Middle frontal gyrus (tissue), 1 donor: ENCODE results near the gene BRSK2.

Experiments
- DNase-seq: peaks from one replicate; pipeline ENCODE4 v3.0.0-alpha.2; 2015; ENCODE audit warnings: low spot score; ENCODE audit errors: extremely low spot score

Gene BRSK2

DNA sequence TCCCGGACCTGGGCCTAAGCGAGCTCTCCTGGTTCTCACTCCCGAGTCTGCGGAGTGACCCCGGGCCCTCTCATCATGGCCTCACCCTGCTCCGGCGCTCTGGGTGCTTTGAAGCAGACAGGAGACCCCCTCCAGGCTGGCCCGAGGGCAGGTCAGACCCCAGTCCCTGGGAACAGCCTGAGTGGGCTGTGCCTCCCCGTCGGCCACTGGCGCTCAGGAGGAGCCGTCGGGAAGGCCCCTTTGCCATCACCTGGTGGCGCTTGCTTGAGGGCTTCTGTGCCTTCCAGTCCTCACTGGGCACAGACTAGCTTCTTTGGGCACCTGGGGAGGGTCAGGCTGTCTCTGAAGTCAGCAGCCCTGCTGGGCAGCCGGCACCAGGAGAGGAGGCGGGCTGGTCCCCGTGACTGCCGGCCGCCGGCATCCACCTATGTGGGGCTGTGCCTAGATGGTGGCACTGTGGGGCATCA, 6.7 kb downstream of the BRSK2 start:
- DNase-seq = no peak

DNA sequence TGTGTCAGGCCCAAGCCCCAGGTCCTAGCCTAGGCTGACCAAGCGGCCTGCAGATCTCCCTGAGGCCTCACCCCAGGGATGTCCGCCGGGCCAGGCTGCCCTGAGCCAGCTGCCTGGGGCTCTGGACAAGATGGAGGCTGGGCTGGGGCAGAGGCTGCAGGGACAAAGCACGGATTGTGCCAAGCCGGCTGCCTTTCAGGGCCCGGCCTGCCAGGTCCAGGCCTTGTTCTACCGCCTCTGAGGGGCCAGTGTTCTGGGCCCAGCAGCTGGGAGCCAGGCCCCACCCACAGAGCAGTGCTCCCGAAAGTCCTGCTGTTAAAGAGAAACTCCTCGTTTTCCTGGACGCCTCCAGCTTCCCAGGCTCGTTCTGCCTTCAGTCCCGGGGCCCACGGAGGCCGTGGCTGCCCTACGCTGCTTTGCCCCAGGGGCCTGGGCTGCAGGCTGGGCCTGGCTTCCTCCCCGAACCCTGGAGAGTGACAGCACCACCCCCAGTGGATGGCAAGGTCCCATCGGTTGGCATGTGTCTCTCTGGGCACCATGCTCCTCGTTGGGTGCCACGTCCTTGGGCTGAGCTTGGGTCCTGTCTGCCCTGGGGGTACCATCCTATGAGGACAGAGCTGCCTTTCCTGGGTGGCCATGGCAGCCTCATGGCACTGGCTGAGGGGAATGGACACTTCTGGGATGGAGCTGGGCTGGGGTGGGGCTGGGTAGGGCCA, 7.6 kb downstream of the BRSK2 start:
- DNase-seq = peak; percentile 79

DNA sequence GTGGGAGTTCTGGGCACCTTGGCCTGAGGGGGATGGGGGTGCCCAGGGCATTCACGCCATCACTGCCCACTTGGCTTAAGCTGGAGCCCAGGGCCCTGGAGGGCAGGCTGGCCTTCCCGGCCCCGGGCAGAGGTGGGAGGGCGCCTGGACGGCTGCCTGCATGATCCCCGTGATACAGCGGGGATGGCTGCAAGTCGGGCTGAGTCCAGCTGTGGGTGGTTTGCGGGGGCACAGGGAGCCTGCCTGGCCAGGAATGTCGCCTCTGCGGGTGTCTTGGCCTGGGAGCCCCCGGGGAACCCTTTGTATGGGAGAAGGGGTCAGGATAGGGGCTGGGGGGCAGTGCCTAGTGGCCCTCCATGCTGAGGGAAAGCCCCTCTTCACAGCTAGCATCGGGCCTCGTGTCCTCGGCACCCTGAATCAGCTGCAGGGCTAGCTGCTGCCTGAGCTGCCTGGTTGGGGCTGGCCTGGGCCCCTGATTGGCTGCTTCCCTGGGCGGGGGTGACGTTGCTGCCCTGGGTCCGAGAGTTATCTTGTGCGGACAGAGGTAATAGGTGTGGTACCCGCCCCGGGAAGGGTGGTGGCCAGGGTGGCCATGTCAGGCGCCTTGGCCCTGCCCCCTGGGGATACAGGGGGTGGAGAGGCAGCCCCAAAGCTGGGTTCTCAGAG, 8.3 kb downstream of the BRSK2 start:
- no peak for DNase-seq

DNA sequence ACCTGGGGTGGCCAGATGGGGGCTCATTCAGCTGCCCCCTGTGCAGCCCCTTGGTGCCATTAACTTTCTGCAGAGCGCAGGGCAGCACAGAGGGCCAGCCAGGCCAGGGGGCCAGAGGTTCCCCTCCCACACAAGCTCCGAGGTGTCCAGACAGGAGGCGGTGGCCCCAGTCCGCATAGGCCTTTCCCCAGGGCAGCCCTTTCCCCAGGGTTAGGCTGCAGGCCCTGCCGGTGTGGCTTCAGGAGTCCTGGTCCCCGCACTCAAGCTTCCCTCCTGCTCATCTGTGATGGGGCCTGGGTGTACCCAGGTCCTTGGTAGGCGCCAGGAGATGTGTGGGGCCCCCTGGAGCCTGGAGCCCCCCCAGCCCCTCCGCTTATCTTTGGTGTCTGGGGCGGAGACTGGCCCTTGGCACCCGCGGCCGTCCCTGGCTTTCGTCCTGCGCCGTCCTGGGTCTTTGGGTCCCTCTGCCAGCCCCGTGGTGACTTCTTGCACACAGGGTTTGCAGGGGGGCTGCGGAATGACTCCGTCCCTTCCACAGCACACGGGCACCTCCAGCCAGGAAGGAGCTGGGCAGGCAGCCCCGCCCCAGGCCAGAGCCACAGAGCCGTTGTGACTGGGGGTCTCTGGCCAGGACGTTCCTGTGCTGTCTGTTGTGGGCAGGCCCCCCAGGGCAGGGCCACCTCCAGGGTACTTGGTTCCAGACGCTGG, 8.9 kb downstream of the BRSK2 start:
- no peak for DNase-seq

DNA sequence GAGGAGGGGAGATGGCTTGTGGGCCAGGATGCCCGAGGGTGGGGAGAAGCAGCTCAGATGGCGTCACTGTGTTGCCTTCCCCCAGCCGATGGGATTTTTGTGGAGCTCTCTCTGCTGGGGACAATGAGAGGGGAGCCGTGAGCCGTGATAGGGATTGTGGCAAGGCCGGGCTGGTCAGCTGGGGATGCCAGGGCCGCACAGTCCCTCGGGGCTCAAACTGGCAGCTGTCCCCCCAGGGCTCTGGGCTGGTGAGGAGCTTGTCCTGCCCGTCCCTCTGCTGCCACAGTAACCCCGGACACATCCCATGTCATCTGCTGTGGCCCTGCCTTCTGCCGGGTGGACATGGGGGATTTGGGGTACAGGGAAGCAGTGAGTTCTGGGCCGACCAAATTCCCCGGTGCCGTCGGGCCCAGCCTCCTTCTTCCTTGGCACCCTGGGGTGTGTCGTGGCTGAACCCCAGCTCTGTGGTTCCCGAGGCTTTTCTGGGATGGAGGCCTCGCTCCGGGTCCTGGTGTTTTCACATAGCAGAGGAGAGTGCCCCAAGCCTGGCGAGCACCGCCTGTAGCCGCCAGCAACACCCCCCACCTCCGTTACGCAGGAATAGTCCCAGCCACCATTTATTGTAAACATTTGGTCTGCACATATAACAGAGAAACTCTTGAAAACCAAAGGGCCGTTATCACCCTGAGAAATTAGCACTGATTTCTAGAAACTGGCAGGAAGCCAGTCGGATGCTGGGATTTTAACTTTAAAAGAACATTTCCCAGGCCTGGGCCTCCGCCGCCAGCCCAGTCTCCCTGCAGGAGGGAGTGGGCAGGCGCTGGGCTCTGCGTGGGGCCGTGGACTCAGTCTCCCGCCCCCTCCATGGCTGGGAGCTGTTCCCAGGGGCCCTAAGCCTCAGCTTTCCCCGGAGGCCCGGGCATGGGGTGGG, 9.9 kb downstream of the BRSK2 start:
- no peak for DNase-seq

DNA sequence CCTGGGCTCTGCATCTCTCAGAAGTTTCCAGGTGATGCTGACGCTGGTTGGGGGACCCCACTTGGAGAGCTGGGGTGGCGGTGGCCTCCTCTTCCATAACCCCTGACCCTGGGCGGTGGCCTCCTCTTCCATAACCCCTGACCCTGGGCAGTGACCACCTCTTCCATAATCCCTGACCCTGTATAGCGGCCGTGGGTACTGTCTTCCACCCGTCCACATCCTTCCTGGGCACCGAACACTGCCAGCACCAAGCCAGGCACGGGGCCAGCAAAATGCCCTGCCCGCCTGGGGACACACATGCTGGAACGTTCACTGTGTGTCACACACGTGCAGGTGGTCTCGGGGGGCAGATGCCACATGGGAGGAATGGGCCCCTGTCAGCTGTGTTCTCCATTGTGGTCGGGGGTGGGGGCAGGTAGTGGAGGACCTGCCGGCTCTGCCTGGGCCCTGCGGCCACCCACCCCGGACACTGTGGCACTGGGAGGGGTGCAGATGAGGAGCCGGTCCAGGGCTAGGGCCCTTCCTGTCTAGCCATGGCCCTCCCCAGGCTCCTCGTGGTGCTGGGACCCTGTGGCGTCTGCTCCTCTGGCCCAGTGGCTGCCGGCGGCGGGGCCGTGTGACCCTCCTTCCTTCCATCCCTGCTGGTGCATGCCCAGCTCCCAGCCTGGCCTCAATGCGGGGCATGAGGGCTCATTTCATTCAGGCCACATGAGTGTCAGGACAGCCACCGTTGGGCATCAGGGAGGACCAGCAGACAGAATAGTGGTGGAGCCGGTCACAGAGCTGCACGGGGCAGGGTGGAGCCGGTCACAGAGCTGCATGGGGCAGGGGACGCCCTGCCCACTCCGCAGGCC, 10.8 kb downstream of the BRSK2 start:
- no peak for DNase-seq

DNA sequence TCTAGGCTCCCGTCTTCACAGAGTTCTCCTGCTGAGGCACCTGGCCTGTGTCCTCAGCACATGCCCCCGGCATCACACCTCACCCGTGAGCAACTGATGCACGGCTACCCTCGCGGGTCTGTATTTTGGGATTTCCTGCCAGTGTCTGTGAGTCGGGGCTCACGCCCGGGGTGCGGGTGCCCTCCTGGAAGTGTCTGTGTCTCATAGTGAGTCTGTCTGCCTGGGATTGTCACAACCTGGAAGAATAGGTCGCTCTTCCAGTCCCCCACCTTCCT, 11.4 kb downstream of the BRSK2 start:
- DNase-seq = no peak

DNA sequence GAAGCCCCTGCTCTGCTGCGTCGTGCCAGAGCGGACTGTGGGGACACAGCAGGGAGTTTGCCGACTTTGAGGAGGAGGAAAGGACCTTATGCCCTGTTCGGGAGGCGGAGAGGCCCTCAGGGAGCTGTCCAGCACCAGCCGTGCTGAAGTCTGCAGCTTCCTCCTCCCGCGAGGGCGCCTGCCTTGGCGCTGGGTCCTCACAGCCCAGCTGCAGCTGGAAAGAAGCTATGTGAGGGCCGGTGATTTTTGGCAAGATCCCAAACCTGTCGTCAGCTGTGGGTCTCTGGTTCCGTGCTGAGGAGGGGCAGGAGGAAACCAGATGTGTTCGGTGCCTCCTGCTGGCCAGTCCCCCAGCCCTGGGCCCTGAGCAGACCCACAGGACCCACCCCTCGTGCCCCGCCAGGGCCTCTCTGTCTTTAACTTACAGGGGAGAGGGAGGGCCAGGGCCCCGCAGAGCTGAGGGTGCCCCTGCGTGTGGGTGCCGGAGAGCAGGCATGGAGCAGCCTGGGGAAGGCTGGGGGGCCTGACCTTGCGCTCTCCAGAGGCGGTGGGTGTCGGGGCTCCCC, 12.0 kb downstream of the BRSK2 start:
- DNase-seq = peak; percentile 58

DNA sequence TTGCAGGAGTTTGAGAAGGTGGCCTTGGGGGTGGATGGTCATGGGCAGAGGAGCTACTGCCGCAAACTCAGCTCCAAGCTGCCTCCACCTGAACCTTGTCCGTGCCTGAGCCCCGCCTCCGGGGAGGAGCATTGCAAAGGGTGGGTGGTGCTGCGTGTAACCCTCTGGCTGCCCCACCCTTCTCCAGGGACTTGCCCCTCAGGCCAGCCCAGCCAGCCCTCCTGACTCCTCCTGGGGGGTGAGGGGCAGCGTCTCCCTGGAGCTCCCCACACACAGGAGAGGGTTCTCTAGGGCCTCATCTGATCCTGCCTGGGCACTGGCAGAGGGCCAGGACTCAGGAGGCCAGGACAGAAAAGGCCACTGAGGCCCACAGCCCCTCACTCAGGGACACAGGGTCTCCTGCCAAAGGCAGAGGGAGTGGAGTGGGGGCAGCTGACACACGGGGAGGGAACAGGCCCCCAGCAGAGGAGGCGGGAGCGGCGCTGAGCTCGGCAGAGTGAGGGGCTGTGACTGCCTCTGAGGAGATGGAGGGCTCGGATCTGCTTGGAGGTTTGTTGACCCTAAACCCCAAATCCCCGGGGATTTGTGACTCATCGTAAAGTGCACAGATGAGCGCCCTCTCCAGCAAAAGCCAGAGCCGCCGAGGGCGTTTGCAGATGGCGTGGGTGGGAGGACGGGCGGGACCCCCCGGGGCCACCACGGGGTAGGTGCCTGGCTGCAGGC, 12.8 kb downstream of the BRSK2 start:
- no peak for DNase-seq

DNA sequence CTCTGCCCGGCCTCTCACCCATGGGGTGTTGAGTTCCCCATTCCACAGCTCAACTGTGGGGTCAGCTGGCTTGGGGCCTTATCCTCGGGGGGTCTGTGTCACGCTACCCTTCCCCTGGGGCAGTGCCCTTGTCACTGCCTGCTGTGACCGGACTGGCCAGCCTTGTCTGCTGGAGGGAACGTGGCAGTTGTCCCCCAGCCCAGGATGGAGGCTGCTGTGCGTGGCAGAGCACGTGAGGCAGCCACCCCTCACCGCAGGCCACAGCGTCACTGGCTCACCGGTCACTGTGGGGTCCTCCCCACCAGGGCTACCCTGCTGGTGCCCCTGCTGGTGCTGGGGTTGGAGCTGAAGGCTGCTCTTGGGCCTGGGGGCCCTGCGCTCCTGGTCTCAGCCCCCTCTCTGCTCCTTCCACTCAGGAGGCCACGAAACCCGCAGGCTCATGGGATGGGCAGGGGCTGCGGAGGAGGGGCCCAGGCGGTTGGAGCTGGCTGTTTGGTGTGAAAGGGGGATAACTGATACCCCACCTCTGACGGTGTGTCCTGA, 13.4 kb downstream of the BRSK2 start:
- no peak for DNase-seq

DNA sequence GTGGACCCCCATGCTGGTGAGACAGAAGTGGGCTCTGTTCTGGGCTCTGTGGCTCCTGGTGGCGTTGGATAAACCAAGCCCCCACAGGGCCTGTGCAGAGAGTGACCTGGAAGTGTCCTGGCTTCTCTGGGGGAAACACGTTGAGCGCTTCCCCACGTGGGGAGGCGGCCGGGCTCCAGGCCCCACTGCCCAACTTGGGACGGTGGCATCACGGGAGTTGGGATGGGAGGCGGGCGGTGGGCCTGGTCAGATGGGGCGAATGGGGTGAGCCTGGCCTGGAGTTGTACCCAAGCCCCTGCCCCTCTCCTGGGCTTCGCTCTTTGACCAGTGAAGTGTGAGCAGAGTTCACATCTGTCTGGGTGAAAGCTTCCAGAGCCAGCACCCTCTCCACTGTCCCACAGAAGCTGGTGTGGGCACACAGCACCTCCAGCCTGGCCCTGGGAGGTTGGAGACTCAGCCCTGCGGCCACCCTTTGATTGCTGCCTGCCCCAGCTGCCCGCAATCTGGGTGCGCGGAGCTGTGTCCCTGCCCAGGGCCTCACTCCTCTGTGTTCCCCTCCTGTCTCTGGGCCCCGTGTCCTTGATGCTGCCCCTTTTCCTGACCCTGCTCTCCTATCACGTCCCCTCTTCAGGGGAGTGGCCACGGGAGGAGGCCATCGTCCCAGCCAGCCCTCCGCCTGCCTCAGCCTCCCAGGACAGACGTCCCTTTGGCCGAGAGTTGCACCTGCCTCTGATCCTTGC, 14.2 kb downstream of the BRSK2 start:
- DNase-seq = no peak

DNA sequence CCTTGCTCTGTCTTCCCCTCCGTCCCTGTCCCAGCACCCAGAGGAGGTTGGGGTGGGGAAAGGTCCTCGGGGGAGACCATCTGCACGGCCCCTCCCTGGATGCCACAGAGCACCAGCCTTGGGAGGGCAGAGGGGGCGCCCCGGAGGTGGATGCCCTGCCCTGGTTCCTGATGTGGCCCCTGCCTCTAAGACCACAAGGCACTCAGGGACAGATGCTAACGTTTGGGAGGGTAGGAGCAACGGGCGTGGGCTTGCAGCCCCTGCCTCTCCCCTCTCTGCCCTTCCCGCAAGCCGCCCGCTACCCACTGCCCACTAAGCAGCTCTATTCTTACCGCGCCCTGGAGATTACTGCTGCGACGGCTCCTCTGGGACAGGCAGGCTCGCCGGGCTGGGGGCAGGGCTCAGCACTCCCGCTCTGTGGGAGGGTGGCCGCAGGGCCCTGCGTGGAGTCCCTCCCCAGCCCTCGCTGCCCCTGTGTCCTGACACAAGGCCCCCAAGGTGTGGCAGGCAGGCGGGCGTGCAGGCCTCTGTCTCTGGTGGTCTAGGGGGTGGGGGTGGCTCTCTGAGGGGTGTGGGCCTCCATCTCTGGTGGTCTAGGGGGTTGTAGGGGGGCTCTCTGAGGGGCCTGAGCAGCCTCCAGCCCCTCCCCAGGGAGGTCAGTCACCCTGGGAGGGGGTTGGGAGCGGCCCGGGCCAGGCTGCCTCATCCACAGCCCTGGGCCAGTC, 14.9 kb downstream of the BRSK2 start:
- DNase-seq = no peak

DNA sequence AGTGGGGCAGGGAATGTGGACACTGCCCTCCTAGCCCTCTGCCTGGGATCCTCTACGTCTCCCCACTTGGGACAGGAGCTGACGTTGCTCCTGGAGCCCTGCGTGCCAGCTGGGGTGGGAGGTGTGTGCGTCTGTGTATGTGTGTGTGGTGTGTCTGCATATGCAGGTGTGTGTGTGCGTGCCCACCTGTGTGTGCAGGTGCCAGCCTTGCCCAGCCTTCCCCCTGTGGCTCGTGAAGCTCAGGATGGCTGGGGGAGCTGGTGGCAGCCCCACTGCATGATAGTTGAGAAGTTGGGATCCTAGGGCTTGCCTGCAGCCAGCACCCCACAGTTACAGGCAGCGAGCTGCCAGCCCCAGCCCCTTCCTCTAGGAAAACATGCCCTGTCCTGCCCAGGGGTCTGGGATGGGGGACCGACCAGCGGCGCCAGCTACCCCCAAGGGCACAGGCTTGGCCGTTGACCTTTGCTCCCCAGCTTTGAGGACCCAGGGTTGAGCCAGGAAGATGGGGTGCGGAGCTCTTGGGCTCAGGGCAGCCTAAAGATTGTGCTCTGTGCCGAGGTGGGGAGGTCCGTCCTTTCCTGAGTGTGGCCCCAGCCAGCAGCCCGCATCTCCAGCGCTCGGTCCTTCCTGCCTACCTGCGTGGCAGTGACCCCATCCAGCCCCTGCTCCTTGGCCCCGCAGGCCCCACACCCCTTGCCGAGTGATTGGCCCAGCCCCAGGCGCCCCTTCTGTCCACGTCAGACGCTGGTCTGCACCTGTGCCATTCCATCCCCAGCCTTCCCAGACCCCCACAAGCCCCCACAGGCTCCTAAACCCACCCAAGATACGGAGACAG, 15.7 kb downstream of the BRSK2 start:
- no peak for DNase-seq

DNA sequence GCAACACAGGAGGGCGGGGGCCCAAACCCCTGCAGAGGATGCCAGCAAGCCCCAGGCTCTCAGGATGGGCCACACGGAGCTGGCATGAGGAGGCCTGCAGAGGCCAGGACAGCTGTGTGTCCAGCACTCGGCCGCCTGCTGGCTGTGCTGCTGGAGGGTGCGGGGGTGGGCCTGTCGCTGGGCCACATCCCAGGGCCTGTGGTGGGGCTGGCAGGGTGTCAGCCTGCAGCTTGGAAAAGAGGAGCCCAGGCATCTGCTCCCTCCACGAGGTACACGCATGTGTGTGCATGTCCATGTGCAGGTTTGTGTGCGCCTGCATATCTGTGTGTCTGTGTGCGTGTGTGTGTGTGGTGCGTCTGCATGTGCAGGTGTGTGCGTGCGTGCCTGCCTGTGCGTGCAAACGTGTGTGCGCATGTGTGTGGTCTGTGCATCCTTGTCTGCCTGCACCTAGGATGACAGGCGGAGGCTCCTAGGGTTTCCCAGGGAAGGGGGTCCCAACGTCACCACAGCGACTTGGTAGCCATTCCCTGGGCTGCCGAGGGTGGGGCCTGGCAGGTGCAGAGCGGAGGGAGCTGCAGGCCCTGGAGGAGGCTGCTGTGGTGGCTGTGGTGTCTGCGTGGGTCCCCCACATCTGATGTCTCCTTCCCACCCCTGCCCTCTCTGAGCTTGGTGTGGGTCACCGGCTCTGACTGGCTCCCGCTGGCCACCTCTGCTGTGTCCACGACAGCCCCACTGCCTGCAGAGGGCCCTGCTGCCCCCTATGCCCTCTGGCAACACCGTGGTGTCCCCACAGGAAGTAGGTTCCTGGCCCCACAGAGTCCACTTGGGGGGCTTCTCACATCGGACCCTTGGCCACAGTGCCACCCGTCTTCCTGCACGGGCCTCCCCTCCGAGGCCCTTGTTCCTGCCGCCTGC, 17.1 kb downstream of the BRSK2 start:
- no peak for DNase-seq

DNA sequence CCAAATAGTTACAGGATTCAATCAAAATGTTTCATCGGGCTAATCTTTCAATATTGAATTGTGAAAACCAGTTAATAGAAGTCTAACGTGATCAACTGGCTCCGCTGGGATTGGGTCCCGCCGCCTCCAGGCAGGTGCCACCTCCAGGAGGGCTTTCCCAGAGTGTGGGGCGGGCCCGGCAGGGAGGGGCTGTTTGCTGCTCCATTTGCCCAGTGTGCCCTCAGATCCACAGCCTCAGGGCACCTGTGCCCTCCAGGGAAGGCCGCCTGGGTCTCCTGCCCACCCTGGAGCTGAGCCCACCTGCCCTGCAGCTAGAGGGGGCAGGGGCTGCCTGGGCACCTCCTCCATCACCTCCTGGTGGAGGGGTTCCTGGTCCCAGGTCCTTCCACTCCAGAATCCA, 17.9 kb downstream of the BRSK2 start:
- no peak for DNase-seq

DNA sequence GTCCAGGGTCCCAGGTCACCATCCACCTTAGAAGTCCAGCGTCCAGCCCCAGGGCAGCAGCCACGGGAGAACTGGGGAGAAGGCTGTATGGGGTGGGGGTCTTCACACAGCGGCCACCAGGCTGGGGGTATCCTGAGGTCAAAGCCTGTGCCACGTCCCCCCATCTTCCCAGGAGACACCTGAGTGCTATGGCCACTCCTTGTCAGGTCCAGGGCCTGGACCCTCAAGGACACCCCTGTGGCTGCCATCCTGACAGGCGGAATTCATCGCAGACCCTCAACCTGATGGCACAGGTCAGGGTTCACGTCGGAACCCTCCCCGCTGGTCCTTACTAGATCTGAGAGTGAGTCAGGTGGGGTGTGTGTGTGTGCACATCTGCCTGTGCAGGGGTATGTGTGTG, 18.6 kb downstream of the BRSK2 start:
- no peak for DNase-seq
